Parathyroid adenoma (tissue), 2 donors: ENCODE measurements around the gene SNRPD3.
"Not testable (repeated sequence)": the region's sequence is repeated elsewhere in the genome, so short reads cannot be mapped to it uniquely, and the experiment has no call there.

ENCODE experiments used
- H2AFZ ChIP-seq: fragments of 300-600 bp; sonication (generic); one replicate; pipeline ENCODE4 v1.7.0; 2017; ENCODE audit warnings: antibody characterized with exemption, mild to moderate bottlenecking
- H3K27ac ChIP-seq: fragments of 300-600 bp; sonication (generic); one replicate; pipeline ENCODE4 v1.7.0; 2017
- H3K27me3 ChIP-seq: fragments of 300-600 bp; sonication (generic); one replicate; pipeline ENCODE4 v1.7.0; 2017; ENCODE audit warnings: low read length; ENCODE audit not compliant: control insufficient read depth, insufficient read depth
- H3K36me3 ChIP-seq: fragments of 300-600 bp; sonication (generic); one replicate; pipeline ENCODE4 v1.7.0; 2017; ENCODE audit warnings: low read length; ENCODE audit not compliant: control insufficient read depth, insufficient read depth
- H3K4me1 ChIP-seq: fragments of 300-600 bp; sonication (generic); one replicate; pipeline ENCODE4 v1.7.0; 2017; ENCODE audit warnings: control low read depth
- H3K4me2 ChIP-seq: fragments of 300-600 bp; sonication (generic); one replicate; pipeline ENCODE4 v1.7.0; 2017; ENCODE audit warnings: low read length
- H3K4me3 ChIP-seq: fragments of 300-600 bp; sonication (generic); one replicate; pipeline ENCODE4 v1.7.0; 2017; ENCODE audit warnings: low read depth, low read length
- H3K79me2 ChIP-seq: fragments of 300-600 bp; sonication (generic); one replicate; pipeline ENCODE4 v1.7.0; 2017; ENCODE audit warnings: control low read depth
- H3K9ac ChIP-seq: fragments of 300-600 bp; sonication (generic); one replicate; pipeline ENCODE4 v1.7.0; 2017; ENCODE audit warnings: mild to moderate bottlenecking
- H3K9me3 ChIP-seq: fragments of 300-600 bp; sonication (generic); one replicate; pipeline ENCODE4 v1.7.0; 2017; ENCODE audit warnings: low read length; ENCODE audit not compliant: control insufficient read depth
- TF ChIP-seq, protein P1 (sequence below): fragments of 300-600 bp; sonication (generic); IDR thresholded peaks from one replicate; pipeline ENCODE4 v1.7.0; 2017; ENCODE audit warnings: antibody characterized with exemption, mild to moderate bottlenecking
- donor health status: primary hyperparathyroidism.

SNRPD3 gene

GRCh38 chr22:24595228-24595627 lies 39.4 kb downstream of the SNRPD3 start:
- H2AFZ ChIP-seq = no peak overlapping the region
- no peak overlapping the region for H3K4me3 ChIP-seq
- H3K27me3 ChIP-seq = no peaks in the 10 kb centered on the region
- no peak overlapping the region for H3K4me2 ChIP-seq
- H3K27ac ChIP-seq = no peak overlapping the region
- H3K36me3 ChIP-seq = no peaks in the 10 kb centered on the region
- no peaks in the 10 kb centered on the region for H3K9me3 ChIP-seq
- H3K79me2 ChIP-seq = no peaks in the 10 kb centered on the region
- TF ChIP-seq, protein P1, sequence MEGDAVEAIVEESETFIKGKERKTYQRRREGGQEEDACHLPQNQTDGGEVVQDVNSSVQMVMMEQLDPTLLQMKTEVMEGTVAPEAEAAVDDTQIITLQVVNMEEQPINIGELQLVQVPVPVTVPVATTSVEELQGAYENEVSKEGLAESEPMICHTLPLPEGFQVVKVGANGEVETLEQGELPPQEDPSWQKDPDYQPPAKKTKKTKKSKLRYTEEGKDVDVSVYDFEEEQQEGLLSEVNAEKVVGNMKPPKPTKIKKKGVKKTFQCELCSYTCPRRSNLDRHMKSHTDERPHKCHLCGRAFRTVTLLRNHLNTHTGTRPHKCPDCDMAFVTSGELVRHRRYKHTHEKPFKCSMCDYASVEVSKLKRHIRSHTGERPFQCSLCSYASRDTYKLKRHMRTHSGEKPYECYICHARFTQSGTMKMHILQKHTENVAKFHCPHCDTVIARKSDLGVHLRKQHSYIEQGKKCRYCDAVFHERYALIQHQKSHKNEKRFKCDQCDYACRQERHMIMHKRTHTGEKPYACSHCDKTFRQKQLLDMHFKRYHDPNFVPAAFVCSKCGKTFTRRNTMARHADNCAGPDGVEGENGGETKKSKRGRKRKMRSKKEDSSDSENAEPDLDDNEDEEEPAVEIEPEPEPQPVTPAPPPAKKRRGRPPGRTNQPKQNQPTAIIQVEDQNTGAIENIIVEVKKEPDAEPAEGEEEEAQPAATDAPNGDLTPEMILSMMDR = no peak
- H3K9ac ChIP-seq = no peak overlapping the region
- H3K4me1 ChIP-seq = no peaks in the 10 kb centered on the region

- H3K4me1 ChIP-seq = no peaks in the 10 kb centered on the region
- H3K9ac ChIP-seq = no peak overlapping the region
- no peaks in the 10 kb centered on the region for H3K36me3 ChIP-seq
- no peaks in the 10 kb centered on the region for H3K9me3 ChIP-seq
- no peaks in the 10 kb centered on the region for H3K79me2 ChIP-seq
- no peak overlapping the region for H3K4me2 ChIP-seq
- no peak overlapping the region for H2AFZ ChIP-seq
- H3K27me3 ChIP-seq = no peaks in the 10 kb centered on the region
- no peak overlapping the region for H3K27ac ChIP-seq
- no peak overlapping the region for H3K4me3 ChIP-seq
- TF ChIP-seq, protein P1 = no peak
These were observed 40.1 kb downstream of the SNRPD3 start for GRCh38 chr22:24595863-24596262.

DNA sequence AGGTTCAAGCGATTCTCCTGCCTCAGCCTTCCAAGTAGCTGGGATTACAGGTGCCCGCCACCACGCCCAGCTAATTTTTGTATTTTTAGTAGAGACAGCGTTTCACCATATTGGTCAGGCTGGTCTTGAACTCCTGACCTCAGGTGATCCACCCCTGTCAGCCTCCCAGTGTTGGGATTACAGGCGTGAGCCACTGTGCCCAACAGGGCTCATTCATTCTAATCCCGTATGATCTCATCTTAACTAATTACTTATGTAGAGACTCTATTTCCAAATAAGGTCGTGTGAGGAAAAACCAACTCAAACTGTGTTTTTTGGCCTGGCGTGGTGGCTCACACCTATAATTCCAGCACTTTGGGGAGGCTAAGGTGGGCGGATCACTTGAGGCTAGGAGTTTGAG lies 41.3 kb downstream of the SNRPD3 start:
- H3K4me2 ChIP-seq, H3K9me3 ChIP-seq, H3K4me3 ChIP-seq, H3K4me1 ChIP-seq, H2AFZ ChIP-seq, H3K9ac ChIP-seq, H3K27ac ChIP-seq, H3K27me3 ChIP-seq, H3K36me3 ChIP-seq, H3K79me2 ChIP-seq: not testable (repeated sequence)

- no peak overlapping the region for H3K4me2 ChIP-seq
- no peak overlapping the region for H3K27ac ChIP-seq
- TF ChIP-seq, protein P1 = no peak
- no peak overlapping the region for H3K4me3 ChIP-seq
- no peaks in the 10 kb centered on the region for H3K9me3 ChIP-seq
- H3K4me1 ChIP-seq = no peaks in the 10 kb centered on the region
- H2AFZ ChIP-seq = no peak overlapping the region
- no peaks in the 10 kb centered on the region for H3K36me3 ChIP-seq
- H3K79me2 ChIP-seq = no peaks in the 10 kb centered on the region
- no peaks in the 10 kb centered on the region for H3K27me3 ChIP-seq
- no peak overlapping the region for H3K9ac ChIP-seq
These were observed 43.7 kb downstream of the SNRPD3 start for GRCh38 chr22:24599514-24599913.

GRCh38 chr22:24599958-24600715 lies 44.3 kb downstream of the SNRPD3 start:
- not testable (repeated sequence) for H3K36me3 ChIP-seq, H3K9ac ChIP-seq, H3K27me3 ChIP-seq, H3K4me3 ChIP-seq, H2AFZ ChIP-seq, H3K27ac ChIP-seq, H3K79me2 ChIP-seq, H3K4me2 ChIP-seq, H3K9me3 ChIP-seq, H3K4me1 ChIP-seq
